Activated gamma-delta T cell treated with Interleukin-2 at 50 U/mL for 16 hours (primary cell): Measurements from ENCODE around the gene KCNJ11.

Experiments used
- DNase-seq: peaks from one replicate; pipeline ENCODE4 v3.0.0-alpha.2; 2020

KCNJ11 gene

GRCh38 chr11:17352950-17353820, 35.3 kb downstream of the KCNJ11 start:
- peak; percentile 32 for DNase-seq

- peak; percentile 53 for DNase-seq
Measured at GRCh38 chr11:17351510-17352176, 36.8 kb downstream of the KCNJ11 start, which contains the start of gene NCR3LG1. TSS of gene NCR3LG1 (plus strand) at chr11:17351800. CDS start at chr11:17351970, 170 bp downstream.

GRCh38 chr11:17351172-17351509, 37.3 kb downstream of the KCNJ11 start:
- DNase-seq = no peak

- DNase-seq = no peak
Measured at GRCh38 chr11:17350455-17351171, 37.8 kb downstream of the KCNJ11 start.

- DNase-seq = no peak
Measured at GRCh38 chr11:17347676-17348075, 40.8 kb downstream of the KCNJ11 start.

- DNase-seq = no peak
Measured at GRCh38 chr11:17343907-17344306, 44.6 kb downstream of the KCNJ11 start.

GRCh38 chr11:17343257-17343656, 45.2 kb downstream of the KCNJ11 start:
- DNase-seq = no peak
